IMR-90 (cell line): ENCODE results near the gene ATP2C2. TPM values are rescaled to one million over a fixed set of nuclear protein-coding genes. Genes with fewer than 3 reads are reported as not detected.
"Not testable (repeated sequence)": the region's sequence is repeated elsewhere in the genome, so short reads cannot be mapped to it uniquely, and the experiment has no call there.

ENCODE experiments used
- ATAC-seq: fragments of 200-7000 bp; cut with Tn5 transposase; 2 replicates; pipeline ENCODE4 v1.9.1; 2020; ENCODE audit warnings: low read depth, mild to moderate bottlenecking, moderate library complexity
- BruUV-seq: library from RNA; stranded (reverse); fragments of 400-500 nt; replicated peaks from 2 replicates; lab custom pipeline; 2021; lab: Mats Ljungman, UMichigan
- CTCF ChIA-PET: fragments of 300-600 bp; formaldehyde crosslinking; extraction: SDS; loops from one replicate; lab custom pipeline; 2021; ENCODE audit warnings: antibody characterized with exemption; lab: Yijun Ruan, JAX
- POLR2A ChIA-PET: fragments of 300-600 bp; sonication (Branson Sonifier 250); formaldehyde crosslinking; loops from one replicate; lab custom pipeline; 2022; ENCODE audit warnings: antibody characterized with exemption; ENCODE audit not compliant: unreplicated experiment; lab: Charles Lee
- DNase-seq: peaks from one replicate; pipeline ENCODE4 v3.0.0; 2013
- H2AFZ ChIP-seq: replicated peaks from 2 replicates; pipeline ENCODE3; 2013; ENCODE audit warnings: low read length, mild to moderate bottlenecking; ENCODE audit not compliant: poor library complexity
- H2AK5ac ChIP-seq: 2 replicates; pipeline ENCODE4 v1.6.1; 2013; ENCODE audit warnings: low read depth, low read length, inconsistent platforms
- H2AK9ac ChIP-seq: replicated peaks from 2 replicates; pipeline ENCODE3; 2013; ENCODE audit warnings: mild to moderate bottlenecking, low read depth, low read length, moderate library complexity; ENCODE audit not compliant: poor library complexity
- H2BK120ac ChIP-seq: 2 replicates; pipeline ENCODE4 v1.6.1; 2013; ENCODE audit warnings: low read depth, low read length, inconsistent platforms
- H2BK15ac ChIP-seq: 3 replicates; pipeline ENCODE4 v1.6.1; 2013; ENCODE audit warnings: low read depth, low read length, inconsistent platforms
- H2BK20ac ChIP-seq: 2 replicates; pipeline ENCODE4 v1.6.1; 2013; ENCODE audit warnings: low read depth, mild to moderate bottlenecking, inconsistent platforms, low read length, moderate library complexity
- H2BK5ac ChIP-seq: 2 replicates; pipeline ENCODE4 v1.6.1; 2013; ENCODE audit warnings: mild to moderate bottlenecking, low read depth, low read length, inconsistent platforms; ENCODE audit not compliant: poor library complexity, severe bottlenecking
- H3K14ac ChIP-seq: replicated peaks from 2 replicates; pipeline ENCODE4 v1.6.1; 2013; ENCODE audit warnings: low read depth, low read length, inconsistent platforms
- H3K18ac ChIP-seq: 2 replicates; pipeline ENCODE4 v1.6.1; 2013; ENCODE audit warnings: low read depth, low read length, control low read depth
- H3K23ac ChIP-seq: 2 replicates; pipeline ENCODE4 v1.6.1; 2013; ENCODE audit warnings: low read depth, low read length, inconsistent platforms
- H3K27ac ChIP-seq: 2 replicates; pipeline ENCODE4 v1.5.1; 2013; ENCODE audit warnings: mild to moderate bottlenecking, control low read depth, low read length; ENCODE audit not compliant: insufficient read depth
- H3K27me3 ChIP-seq: 2 replicates; pipeline ENCODE4 v1.6.1; 2013; ENCODE audit warnings: low read length; ENCODE audit not compliant: control insufficient read depth, insufficient read depth
- H3K36me3 ChIP-seq: 2 replicates; pipeline ENCODE4 v1.6.1; 2013; ENCODE audit warnings: low read length, mixed read lengths; ENCODE audit not compliant: control insufficient read depth, insufficient read depth
- H3K4ac ChIP-seq: 2 replicates; pipeline ENCODE4 v1.6.1; 2013; ENCODE audit warnings: low read depth, low read length, inconsistent platforms
- H3K4me1 ChIP-seq: 2 replicates; pipeline ENCODE4 v1.6.1; 2013; ENCODE audit warnings: low read length, mixed read lengths; ENCODE audit not compliant: control insufficient read depth, insufficient read depth
- H3K4me2 ChIP-seq: 2 replicates; pipeline ENCODE4 v1.6.1; 2013; ENCODE audit warnings: low read depth, mild to moderate bottlenecking, control low read depth, low read length, moderate library complexity
- H3K4me3 ChIP-seq: 2 replicates; pipeline ENCODE4 v1.5.1; 2013; ENCODE audit warnings: low read depth, mild to moderate bottlenecking, control low read depth, low read length, moderate library complexity; ENCODE audit not compliant: insufficient read depth
- H3K56ac ChIP-seq: 2 replicates; pipeline ENCODE4 v1.6.1; 2013; ENCODE audit warnings: low read length, inconsistent platforms; ENCODE audit not compliant: insufficient read depth; ENCODE audit errors: extremely low read depth
- H3K79me1 ChIP-seq, 2 experiments: 2 replicates each; pipeline ENCODE4 v1.6.1; 2013; ENCODE audit warnings: low read length in 2 of 2, inconsistent platforms in 1 of 2, low read depth in 1 of 2
- H3K9ac ChIP-seq: 2 replicates; pipeline ENCODE4 v1.6.1; 2013; ENCODE audit warnings: low read depth, low read length, control low read depth
- H3K9me1 ChIP-seq: 2 replicates; pipeline ENCODE4 v1.6.1; 2013; ENCODE audit warnings: low read length, inconsistent platforms; ENCODE audit not compliant: insufficient read depth
- H3K9me3 ChIP-seq: 2 replicates; pipeline ENCODE4 v1.6.1; 2013; ENCODE audit warnings: low read length; ENCODE audit not compliant: control insufficient read depth, insufficient read depth
- H4K20me1 ChIP-seq: 2 replicates; pipeline ENCODE4 v1.6.1; 2013; ENCODE audit warnings: low read length, inconsistent platforms; ENCODE audit not compliant: insufficient read depth
- H4K5ac ChIP-seq: 2 replicates; pipeline ENCODE4 v1.6.1; 2013; ENCODE audit warnings: mild to moderate bottlenecking, low read depth, low read length, control low read depth
- H4K8ac ChIP-seq, 2 experiments: 2 replicates each; pipeline ENCODE4 v1.6.1; 2013; ENCODE audit warnings: low read depth in 2 of 2, low read length in 2 of 2, control low read depth in 1 of 2, inconsistent platforms in 1 of 2
- H4K91ac ChIP-seq: 2 replicates; pipeline ENCODE4 v1.6.1; 2013; ENCODE audit warnings: low read depth, low read length, inconsistent platforms; ENCODE audit not compliant: insufficient read depth
- NFE2L2 ChIP-seq: fragments of 150-350 bp; IDR thresholded peaks from 2 replicates; pipeline ENCODE4 v1.6.1; 2016; ENCODE audit warnings: low read depth, mild to moderate bottlenecking, low read length
- WGBS, 2 experiments: methylation state at CpG; one replicate each; pipeline versions ENCODE4 v1.1.5 to v1.1.7; 2013; ENCODE audit warnings: missing lambda C conversion rate in 2 of 2; ENCODE audit not compliant: insufficient read length in 1 of 2; ENCODE audit errors: extremely low coverage in 2 of 2; 5-methylcytosine and 5-hydroxymethylcytosine counted together
- dilution Hi-C: fragments of 300-500 bp; cut with HindIII; formaldehyde crosslinking; loops from one replicate; pipeline ENCODE4 v1.14.3; 2018; ENCODE audit warnings: low sequenced_read_pairs; ENCODE audit not compliant: unreplicated experiment
- in situ Hi-C: fragments of 300-500 bp; cut with MboI; formaldehyde crosslinking; loops from 3 replicates; pipeline ENCODE4 v1.14.3; 2019; ENCODE audit warnings: low sequenced_read_pairs, inconsistent platforms, mixed read lengths
- intact Hi-C: fragments of 100-400 bp; cut with micrococcal nuclease; formaldehyde crosslinking; loops from 2 replicates; pipeline ENCODE4 v1.10.0; 2022
- polyA plus RNA-seq, 3 experiments: library from polyadenylated mRNA; depleted of rRNA; stranded (reverse); fragments of >200 nt; gene quantifications; 2 replicates each; pipeline ENCODE4 v1.2.3, GENCODE V29; 2012; ENCODE audit warnings: low replicate concordance in 1 of 3
- total RNA-seq: library from RNA; depleted of rRNA; stranded (reverse); fragments of >200 nt; gene quantifications from 2 replicates; pipeline ENCODE4 v1.2.3, GENCODE V29; 2012

Gene ATP2C2
- total and polyA plus RNA-seq, 2 of the 4 experiments (the other 2 are of a cell fraction) = not detected

DNA sequence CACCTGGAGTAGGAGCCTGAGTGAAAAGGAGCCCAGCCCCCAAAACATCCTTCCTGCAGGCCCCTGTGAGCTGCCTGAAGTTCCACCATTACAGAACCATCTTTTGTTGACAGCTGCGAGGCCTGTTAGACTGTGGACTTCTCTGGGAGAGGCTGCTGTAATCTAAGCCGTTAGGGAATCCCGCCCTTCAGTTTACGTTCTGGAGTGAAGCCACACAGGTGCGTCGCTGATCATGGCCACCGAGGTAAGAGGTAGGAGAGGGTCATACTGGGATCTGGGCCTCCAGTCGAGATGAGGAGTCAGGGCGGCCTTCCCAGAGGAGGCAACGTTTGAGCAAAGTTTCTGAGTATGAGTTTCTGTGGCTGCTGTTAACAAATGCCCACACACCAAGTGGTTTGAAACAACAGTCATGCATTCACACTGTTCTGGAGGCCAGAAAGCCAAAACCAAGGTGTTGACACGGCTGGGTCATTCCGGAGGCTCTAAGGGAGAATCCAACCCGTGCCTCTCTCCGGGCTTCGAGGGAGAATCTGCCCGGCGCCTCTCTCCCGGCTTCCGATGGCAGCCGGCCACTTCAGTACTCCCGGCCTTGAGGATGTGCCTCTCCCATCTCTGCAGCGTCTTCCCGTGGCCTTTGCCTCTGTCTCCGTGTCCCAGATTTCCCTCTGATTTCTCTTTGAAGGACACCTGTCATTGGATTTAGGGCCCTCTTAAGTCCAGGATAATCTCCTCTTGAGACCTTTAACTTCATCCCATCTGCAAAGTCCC is 26.6 kb upstream of the ATP2C2 start (continued):
- no peak for TF ChIP-seq NFE2L2

DNA sequence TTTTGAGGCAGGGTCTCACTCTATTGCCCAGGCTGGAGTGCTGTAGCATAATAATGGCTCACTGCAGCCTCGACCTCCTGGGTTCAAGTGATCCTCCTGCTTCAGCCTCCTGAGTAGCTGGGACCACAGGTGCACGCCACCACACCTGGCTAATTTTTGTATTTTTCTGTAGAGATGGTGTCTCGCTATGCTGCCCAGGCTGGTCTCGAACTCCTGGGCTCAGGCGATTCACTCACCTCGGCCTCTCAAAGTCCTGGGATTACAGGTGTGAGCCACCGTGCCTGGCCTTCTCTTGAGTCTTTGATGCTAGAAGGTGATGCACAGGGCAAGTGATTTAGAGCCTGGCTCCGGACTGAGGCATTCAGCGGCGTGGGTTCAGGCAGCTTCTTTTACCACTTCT is 24.5 kb upstream of the ATP2C2 start:
- H3K56ac ChIP-seq, H3K27ac ChIP-seq, H2AK9ac ChIP-seq, H3K4me2 ChIP-seq, H2AFZ ChIP-seq, H3K36me3 ChIP-seq, H3K4ac ChIP-seq, BruUV-seq, H2AK5ac ChIP-seq, H3K4me1 ChIP-seq, H3K14ac ChIP-seq, ATAC-seq, H4K20me1 ChIP-seq, H3K4me3 ChIP-seq, H2BK20ac ChIP-seq, POLR2A ChIA-PET, H2BK5ac ChIP-seq, H3K9me1 ChIP-seq, H4K8ac ChIP-seq, in situ Hi-C loops, intact Hi-C loops, DNase-seq, H4K5ac ChIP-seq, H3K79me1 ChIP-seq, H3K23ac ChIP-seq, H4K91ac ChIP-seq, H3K9me3 ChIP-seq, H3K18ac ChIP-seq, H2BK120ac ChIP-seq, dilution Hi-C loops, H2BK15ac ChIP-seq, CTCF ChIA-PET, H3K9ac ChIP-seq: not testable (repeated sequence)
- H3K27me3 ChIP-seq = peaks cover 62% of the 10 kb centered on the region
- no CpG with 5 or more reads among the region's 10 CpGs for WGBS, 2 experiments
